ENCODE results near the gene IL2RA. TPM values are rescaled to one million over a fixed set of nuclear protein-coding genes. Genes with fewer than 3 reads are reported as not detected.

Gene IL2RA
- total and polyA plus RNA-seq, 9 of the 15 experiments (the other 6 are each of a cell fraction or from before 2014, with no cell fraction given): 0.95 TPM; not detected in 8

DNA sequence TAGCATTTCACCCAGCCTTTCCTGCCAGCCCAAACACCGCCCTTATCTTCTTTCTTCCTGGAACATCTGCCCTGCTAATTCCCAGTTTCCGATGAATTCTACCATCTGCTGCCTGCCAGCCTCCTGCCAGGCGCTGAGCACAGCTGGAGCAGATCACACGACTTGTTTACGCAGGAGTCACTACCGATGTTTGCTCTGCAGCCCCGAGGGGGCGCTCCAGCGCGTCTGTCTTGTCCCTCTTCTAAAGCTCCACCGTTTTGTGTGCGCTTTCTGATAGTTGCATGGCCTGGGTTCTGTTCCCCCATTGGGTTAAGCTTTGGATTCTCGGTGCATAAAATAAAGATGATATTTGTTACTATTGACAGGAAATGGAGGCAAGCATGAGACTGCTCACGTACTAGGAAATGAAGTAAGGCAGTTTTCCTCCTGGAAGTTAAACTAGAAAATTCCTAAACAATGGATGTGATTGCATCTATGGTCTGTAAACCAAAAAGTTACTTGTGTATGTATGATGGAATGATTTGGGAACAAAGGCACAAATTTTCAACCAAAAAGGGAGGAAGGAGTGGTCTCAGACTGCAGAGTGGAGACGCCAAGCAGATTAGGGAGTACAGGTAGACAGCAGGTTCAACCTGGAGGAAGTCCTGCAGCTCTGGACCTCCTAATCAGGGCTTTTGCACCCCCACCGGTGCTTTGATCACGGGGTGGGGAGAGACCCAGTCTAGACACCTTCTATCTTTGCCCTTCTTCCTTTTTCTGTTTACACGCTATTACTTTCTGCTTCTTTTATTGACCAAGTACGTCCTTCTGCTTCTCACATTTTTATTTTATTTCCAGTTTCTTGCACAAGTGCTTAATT is 24.4 kb upstream of the IL2RA start (continued):
- TF ChIP-seq MGA (IDR thresholded peaks at IDR 0.05): peak; percentile 8; the same call in 1 of the 2 replicates
- no peak for TF ChIP-seq POLR2AphosphoS5 (IDR thresholded peaks at IDR 0.05; ENCODE audit: control insufficient read depth, insufficient read depth, low read depth, low read length)
- no peak for TF ChIP-seq BRCA1 (IDR thresholded peaks at IDR 0.05)
- no peak for TF ChIP-seq BRCA1 (CRISPR knock-in tag; IDR thresholded peaks at IDR 0.05)
- TF ChIP-seq GABPB1 (CRISPR knock-in tag; IDR thresholded peaks at IDR 0.05): 0 out of 2 replicates have a peak, but pooled peaks have one; percentile 24
- TF ChIP-seq DACH1 (IDR thresholded peaks at IDR 0.05; ENCODE audit: partially characterized antibody): peak; percentile 68
- 0 out of 2 replicates have a peak, but pooled peaks have one; percentile 38 for TF ChIP-seq SMARCE1 (IDR thresholded peaks at IDR 0.05)
- TF ChIP-seq, protein P1, sequence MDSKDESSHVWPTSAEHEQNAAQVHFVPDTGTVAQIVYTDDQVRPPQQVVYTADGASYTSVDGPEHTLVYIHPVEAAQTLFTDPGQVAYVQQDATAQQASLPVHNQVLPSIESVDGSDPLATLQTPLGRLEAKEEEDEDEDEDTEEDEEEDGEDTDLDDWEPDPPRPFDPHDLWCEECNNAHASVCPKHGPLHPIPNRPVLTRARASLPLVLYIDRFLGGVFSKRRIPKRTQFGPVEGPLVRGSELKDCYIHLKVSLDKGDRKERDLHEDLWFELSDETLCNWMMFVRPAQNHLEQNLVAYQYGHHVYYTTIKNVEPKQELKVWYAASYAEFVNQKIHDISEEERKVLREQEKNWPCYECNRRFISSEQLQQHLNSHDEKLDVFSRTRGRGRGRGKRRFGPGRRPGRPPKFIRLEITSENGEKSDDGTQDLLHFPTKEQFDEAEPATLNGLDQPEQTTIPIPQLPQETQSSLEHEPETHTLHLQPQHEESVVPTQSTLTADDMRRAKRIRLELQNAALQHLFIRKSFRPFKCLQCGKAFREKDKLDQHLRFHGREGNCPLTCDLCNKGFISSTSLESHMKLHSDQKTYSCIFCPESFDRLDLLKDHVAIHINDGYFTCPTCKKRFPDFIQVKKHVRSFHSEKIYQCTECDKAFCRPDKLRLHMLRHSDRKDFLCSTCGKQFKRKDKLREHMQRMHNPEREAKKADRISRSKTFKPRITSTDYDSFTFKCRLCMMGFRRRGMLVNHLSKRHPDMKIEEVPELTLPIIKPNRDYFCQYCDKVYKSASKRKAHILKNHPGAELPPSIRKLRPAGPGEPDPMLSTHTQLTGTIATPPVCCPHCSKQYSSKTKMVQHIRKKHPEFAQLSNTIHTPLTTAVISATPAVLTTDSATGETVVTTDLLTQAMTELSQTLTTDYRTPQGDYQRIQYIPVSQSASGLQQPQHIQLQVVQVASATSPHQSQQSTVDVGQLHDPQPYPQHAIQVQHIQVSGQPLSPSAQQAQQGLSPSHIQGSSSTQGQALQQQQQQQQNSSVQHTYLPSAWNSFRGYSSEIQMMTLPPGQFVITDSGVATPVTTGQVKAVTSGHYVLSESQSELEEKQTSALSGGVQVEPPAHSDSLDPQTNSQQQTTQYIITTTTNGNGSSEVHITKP (IDR thresholded peaks at IDR 0.05; ENCODE audit: partially characterized antibody): no peak
- TF ChIP-seq KDM2B (CRISPR knock-in tag; IDR thresholded peaks at IDR 0.05): no peak
- peak; percentile 92 for TF ChIP-seq CEBPG (CRISPR knock-in tag; IDR thresholded peaks at IDR 0.05)
- TF ChIP-seq CEBPG (tag; conservative IDR thresholded peaks at IDR 0.05 in 1 of 2, IDR thresholded peaks at IDR 0.05 in 1 of 2): no peak
- no peak for TF ChIP-seq ZNF75A (CRISPR knock-in tag; IDR thresholded peaks at IDR 0.05)
- TF ChIP-seq ZNF12 (CRISPR knock-in tag; IDR thresholded peaks at IDR 0.05): 0 out of 2 replicates have a peak, but pooled peaks have one; percentile 25
